ENCODE data around the gene IGFBP3.

The IGFBP3 gene

GRCh38 chr7:45938626-45939302, 17.7 kb upstream of the IGFBP3 start:
- peaks cover 29% of the 10 kb centered on the region for H3K4me1 Mint-ChIP-seq (ENCODE audit: low read depth)
- no peak overlapping the region for H3K4me3 Mint-ChIP-seq
- peaks cover 4% of the 10 kb centered on the region for H3K36me3 Mint-ChIP-seq (ENCODE audit: low read depth)
- peaks cover 17% of the 10 kb centered on the region for H3K27me3 Mint-ChIP-seq
- no peak overlapping the region for H3K27ac Mint-ChIP-seq
- peaks cover 4% of the 10 kb centered on the region for H3K9me3 Mint-ChIP-seq
- no peak for DNase-seq

DNA sequence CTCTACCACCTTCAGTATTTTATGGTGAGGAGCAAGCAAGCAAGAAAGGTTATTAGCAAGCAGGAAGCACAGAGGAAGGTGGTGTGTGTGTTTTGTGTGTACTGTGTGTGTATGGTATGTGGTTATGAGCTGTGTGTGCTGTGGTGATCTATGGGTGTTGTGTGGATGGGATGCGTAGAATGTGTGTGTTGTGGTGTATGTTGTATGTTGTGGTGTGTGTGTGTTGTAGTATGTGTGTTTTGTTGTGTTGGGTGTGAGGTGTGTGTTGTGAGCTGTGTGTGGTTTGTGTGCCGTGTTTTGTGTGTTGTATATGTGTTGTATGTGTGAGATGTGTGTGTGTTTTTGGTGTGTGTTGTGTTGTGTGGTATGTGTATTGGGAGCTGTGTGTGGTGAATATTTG, 16.8 kb upstream of the IGFBP3 start:
- Mint-ChIP-seq H3K4me3 (no peak overlapping the region), H3K27ac (no peak overlapping the region), H3K4me1 (ENCODE audit: low read depth) (peaks cover 21% of the 10 kb centered on the region), H3K36me3 (ENCODE audit: low read depth) (peaks cover 4% of the 10 kb centered on the region), H3K9me3 (peaks cover 4% of the 10 kb centered on the region), H3K27me3 (peaks cover 17% of the 10 kb centered on the region)
- DNase-seq, result no peak

DNA sequence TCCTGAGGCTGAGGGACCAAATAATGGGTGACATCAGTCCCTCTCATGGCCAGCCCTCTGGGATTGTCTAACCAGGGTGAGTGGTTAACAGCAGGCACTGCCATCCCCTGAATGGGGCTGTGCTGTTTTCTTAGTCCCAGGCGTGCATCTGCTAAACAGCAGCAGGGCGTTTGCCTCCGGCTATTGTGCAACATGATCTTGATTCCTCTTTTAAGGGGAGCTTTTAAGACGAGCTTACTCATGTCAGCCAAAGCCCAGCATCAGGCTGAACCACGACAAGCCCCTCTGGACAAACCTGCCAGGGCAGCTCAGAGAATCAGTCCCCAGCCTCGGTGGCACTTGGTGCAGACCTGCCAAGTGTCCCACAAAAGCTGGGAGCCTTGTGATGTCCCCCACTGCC, 16.2 kb upstream of the IGFBP3 start:
- Mint-ChIP-seq H3K36me3 (ENCODE audit: low read depth) (peaks cover 4% of the 10 kb centered on the region), H3K4me1 (ENCODE audit: low read depth) (peaks cover 17% of the 10 kb centered on the region), H3K4me3 (no peak overlapping the region), H3K9me3 (peaks cover 4% of the 10 kb centered on the region), H3K27ac (no peak overlapping the region), H3K27me3 (peaks cover 17% of the 10 kb centered on the region)
- no peak for DNase-seq

DNA sequence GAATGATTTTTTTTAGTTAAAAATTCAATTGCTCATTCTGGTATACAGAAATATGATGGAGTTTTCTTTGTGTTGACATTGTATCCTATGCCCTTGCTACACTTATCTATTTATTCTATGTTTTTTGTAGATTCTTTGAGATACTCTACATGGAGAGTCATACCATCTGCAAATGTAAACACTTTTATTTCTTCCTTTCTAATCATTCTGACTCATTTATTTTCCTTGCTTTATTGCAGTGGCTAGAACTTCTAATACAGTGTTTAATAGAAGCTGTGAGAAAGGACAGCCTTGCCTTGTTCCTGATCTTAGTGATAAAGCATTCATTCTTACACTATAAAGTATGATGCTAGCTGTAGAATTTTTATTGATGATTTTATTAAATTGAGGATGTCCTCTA, 9.9 kb upstream of the IGFBP3 start:
- no peaks in the 10 kb centered on the region for H3K4me1 Mint-ChIP-seq (ENCODE audit: low read depth)
- DNase-seq, result no peak
- H3K27ac Mint-ChIP-seq, result no peak overlapping the region
- no peak overlapping the region for H3K4me3 Mint-ChIP-seq
- H3K9me3 Mint-ChIP-seq, result peaks cover 5% of the 10 kb centered on the region
- peaks cover 16% of the 10 kb centered on the region for H3K27me3 Mint-ChIP-seq
- H3K36me3 Mint-ChIP-seq (ENCODE audit: low read depth), result no peaks in the 10 kb centered on the region

GRCh38 chr7:45927721-45928120, 6.6 kb upstream of the IGFBP3 start:
- Mint-ChIP-seq H3K9me3 (peaks cover 5% of the 10 kb centered on the region), H3K36me3 (ENCODE audit: low read depth) (no peaks in the 10 kb centered on the region), H3K4me1 (ENCODE audit: low read depth) (peaks cover 7% of the 10 kb centered on the region), H3K27ac (no peak overlapping the region), H3K4me3 (no peak overlapping the region), H3K27me3 (peaks cover 26% of the 10 kb centered on the region)
- DNase-seq, result no peak

DNA sequence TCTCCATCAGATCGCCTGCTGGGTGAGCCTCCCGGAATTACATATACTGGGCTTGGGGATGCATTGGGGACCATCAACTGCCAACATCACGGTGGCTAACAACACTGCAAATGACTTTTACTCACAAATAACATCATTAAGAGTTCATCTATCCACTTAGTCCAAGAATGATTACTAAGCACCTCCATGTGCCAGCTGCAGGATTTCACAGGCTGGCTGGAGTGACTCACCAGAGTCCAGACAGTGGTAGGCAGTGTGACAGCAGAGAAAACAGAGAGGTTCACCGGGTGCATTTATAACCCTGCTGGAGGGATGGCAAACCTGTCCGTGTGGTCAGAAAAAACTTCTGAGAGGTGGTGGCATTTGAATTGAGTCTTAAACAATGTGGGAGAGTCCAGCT, 3.2 kb upstream of the IGFBP3 start:
- Mint-ChIP-seq H3K27ac (no peak overlapping the region), H3K4me1 (ENCODE audit: low read depth) (peaks cover 29% of the 10 kb centered on the region), H3K9me3 (peaks cover 5% of the 10 kb centered on the region), H3K36me3 (ENCODE audit: low read depth) (no peaks in the 10 kb centered on the region), H3K27me3 (peaks cover 52% of the 10 kb centered on the region), H3K4me3 (no peak overlapping the region)
- DNase-seq, result no peak

GRCh38 chr7:45923818-45924217, 2.7 kb upstream of the IGFBP3 start:
- peaks cover 56% of the 10 kb centered on the region for H3K27me3 Mint-ChIP-seq
- peaks cover 5% of the 10 kb centered on the region for H3K9me3 Mint-ChIP-seq
- no peak overlapping the region for H3K27ac Mint-ChIP-seq
- DNase-seq, result no peak
- H3K4me1 Mint-ChIP-seq (ENCODE audit: low read depth), result peaks cover 31% of the 10 kb centered on the region
- no peaks in the 10 kb centered on the region for H3K36me3 Mint-ChIP-seq (ENCODE audit: low read depth)
- H3K4me3 Mint-ChIP-seq, result no peak overlapping the region

- H3K27me3 Mint-ChIP-seq, result peaks cover 57% of the 10 kb centered on the region
- peak overlapping the region; percentile 32 for H3K4me3 Mint-ChIP-seq
- H3K4me1 Mint-ChIP-seq (ENCODE audit: low read depth), result peaks cover 31% of the 10 kb centered on the region
- no peaks in the 10 kb centered on the region for H3K9me3 Mint-ChIP-seq
- peak; percentile 71 for DNase-seq
- no peaks in the 10 kb centered on the region for H3K36me3 Mint-ChIP-seq (ENCODE audit: low read depth)
- no peak overlapping the region for H3K27ac Mint-ChIP-seq
Measured at GRCh38 chr7:45923290-45923689, 2.2 kb upstream of the IGFBP3 start.

- DNase-seq, result no peak
- Mint-ChIP-seq H3K27ac (no peak overlapping the region), H3K4me1 (ENCODE audit: low read depth) (peaks cover 31% of the 10 kb centered on the region), H3K27me3 (peaks cover 62% of the 10 kb centered on the region), H3K4me3 (peak overlapping the region; percentile 32), H3K9me3 (no peaks in the 10 kb centered on the region), H3K36me3 (ENCODE audit: low read depth) (no peaks in the 10 kb centered on the region)
Measured at GRCh38 chr7:45922810-45923209, 1.7 kb upstream of the IGFBP3 start.

DNA sequence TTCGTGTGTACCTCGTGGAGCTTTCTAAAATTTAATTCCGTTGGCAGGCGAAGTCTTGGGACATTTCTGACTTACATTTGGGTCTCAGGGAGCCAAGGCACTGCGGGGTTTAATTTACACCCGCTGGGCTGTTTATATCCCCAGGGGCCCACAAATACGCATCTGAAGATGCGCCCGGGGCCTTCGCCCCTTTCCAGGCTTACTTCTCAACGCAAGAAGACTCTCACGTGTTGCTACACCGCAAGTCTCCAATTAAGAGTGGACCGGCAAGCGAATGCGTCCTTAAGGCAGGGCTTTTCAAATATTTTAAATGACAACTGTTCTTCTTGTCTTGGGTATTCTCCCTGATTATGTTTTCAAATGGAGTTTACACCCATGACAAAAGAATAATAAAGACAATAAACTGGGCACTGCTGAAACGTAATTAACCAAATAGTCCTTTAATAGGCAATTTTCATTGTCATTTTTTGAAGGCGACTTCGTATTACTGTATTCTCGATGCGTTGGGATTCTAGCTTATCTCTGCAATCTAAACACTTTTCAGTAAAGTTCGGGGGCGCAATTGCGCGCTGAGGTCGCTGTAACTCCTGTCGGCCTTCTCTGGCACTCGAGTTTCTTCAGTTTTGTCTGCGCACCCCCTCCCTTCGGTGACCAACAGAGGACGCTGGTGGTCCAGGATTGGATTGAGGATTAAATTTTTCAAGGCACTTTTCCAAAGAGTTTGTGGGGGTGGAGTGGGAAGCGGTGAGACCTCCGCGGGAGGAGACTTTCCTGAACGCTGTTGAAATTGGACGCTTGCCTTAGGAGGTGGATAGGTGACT, 837 bp upstream of the IGFBP3 start:
- peak; percentile 41 for DNase-seq
- H3K27me3 Mint-ChIP-seq, result peaks cover 71% of the 10 kb centered on the region
- no peaks in the 10 kb centered on the region for H3K36me3 Mint-ChIP-seq (ENCODE audit: low read depth)
- no peak overlapping the region for H3K27ac Mint-ChIP-seq
- H3K9me3 Mint-ChIP-seq, result no peaks in the 10 kb centered on the region
- peaks cover 36% of the 10 kb centered on the region for H3K4me1 Mint-ChIP-seq (ENCODE audit: low read depth)
- H3K4me3 Mint-ChIP-seq, result peak overlapping the region; percentile 44

GRCh38 chr7:45921381-45921698, 268 bp upstream of the IGFBP3 start:
- no peaks in the 10 kb centered on the region for H3K36me3 Mint-ChIP-seq (ENCODE audit: low read depth)
- peaks cover 36% of the 10 kb centered on the region for H3K4me1 Mint-ChIP-seq (ENCODE audit: low read depth)
- no peak overlapping the region for H3K27ac Mint-ChIP-seq
- H3K9me3 Mint-ChIP-seq, result no peaks in the 10 kb centered on the region
- peaks cover 74% of the 10 kb centered on the region for H3K27me3 Mint-ChIP-seq
- DNase-seq, result peak; percentile 39
- H3K4me3 Mint-ChIP-seq, result peak overlapping the region; percentile 29

DNA sequence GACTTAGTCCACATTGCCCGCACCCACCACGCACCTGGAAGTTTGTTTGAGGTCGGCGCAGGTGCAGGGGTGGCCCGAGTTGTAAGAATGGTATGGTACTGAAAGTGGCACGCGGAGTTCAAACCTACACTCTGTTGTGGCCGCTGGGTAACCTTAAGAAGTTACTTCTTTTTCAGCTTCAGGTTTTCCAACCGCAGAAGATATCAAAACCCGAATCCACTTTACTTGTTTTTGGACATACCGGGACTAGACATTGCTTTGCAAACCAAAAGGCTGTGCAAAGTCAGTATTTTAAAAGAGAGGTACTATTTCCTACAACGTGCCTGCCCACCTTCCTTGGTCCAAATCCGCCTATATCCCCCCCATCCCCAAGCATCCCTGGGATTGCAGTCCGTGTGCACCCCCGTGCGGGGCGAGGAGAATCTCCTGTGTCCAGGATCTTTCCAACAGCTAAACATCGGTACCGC, 1.0 kb downstream of the IGFBP3 start:
- Mint-ChIP-seq H3K4me3 (peak overlapping the region; percentile 60), H3K9me3 (no peaks in the 10 kb centered on the region), H3K27me3 (peaks cover 82% of the 10 kb centered on the region), H3K4me1 (ENCODE audit: low read depth) (peaks cover 36% of the 10 kb centered on the region), H3K27ac (no peak overlapping the region), H3K36me3 (ENCODE audit: low read depth) (no peaks in the 10 kb centered on the region)
- DNase-seq, result no peak

DNA sequence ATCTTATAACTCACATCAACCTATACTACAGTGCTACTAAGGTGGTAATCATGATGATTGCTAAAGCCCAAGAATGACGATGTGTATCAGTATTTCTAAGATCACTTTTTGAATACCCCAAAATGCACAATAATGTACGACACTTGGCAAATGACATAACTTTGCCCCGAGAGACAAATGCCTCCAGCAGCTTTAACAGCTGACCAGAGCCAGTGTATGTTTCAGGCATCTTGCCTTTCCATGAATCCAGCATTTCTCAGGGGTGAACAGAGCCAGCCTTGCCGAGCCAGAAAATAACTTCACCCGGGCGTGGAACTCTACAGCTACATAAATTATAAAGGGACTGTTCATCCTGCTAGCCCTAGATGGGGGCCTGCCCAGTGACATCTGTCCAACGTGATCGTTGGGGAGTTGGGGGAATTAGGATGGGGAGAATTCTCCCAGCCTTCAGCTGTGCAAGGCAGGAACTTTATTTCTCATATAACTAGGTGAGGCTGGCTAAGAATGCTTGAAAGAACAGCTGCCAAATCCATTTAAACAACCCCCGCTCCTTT, 1.8 kb downstream of the IGFBP3 start:
- Mint-ChIP-seq H3K9me3 (no peaks in the 10 kb centered on the region), H3K36me3 (ENCODE audit: low read depth) (no peaks in the 10 kb centered on the region), H3K4me3 (peak overlapping the region; percentile 60), H3K27ac (no peak overlapping the region), H3K4me1 (ENCODE audit: low read depth) (peaks cover 36% of the 10 kb centered on the region), H3K27me3 (peaks cover 78% of the 10 kb centered on the region)
- DNase-seq, result no peak

GRCh38 chr7:45918556-45918955, 2.5 kb downstream of the IGFBP3 start:
- Mint-ChIP-seq H3K27me3 (peaks cover 70% of the 10 kb centered on the region), H3K27ac (no peak overlapping the region), H3K4me1 (ENCODE audit: low read depth) (peaks cover 36% of the 10 kb centered on the region), H3K9me3 (no peaks in the 10 kb centered on the region), H3K36me3 (ENCODE audit: low read depth) (no peaks in the 10 kb centered on the region), H3K4me3 (no peak overlapping the region)
- DNase-seq, result no peak

DNA sequence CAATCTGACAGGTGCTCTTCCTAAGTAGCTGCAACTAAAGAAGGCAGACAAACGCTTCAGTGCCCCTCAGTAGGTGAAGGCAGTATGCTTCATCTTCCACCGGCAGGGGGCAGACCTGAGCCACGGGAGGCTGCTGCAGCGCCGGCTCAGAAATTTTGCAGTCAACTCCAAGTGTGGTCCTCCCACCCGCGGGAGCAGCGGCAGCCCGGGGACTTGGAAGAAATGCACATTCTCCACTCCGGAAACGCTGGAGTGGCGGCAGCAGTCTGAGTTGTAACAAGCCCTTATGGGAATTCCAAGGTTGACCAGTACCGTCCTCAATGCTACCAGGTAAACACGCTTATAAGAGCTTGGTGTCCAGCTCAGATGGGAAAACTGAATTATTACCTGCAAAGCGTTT, 3.4 kb downstream of the IGFBP3 start:
- peak; percentile 85 for DNase-seq
- no peaks in the 10 kb centered on the region for H3K9me3 Mint-ChIP-seq
- peaks cover 29% of the 10 kb centered on the region for H3K4me1 Mint-ChIP-seq (ENCODE audit: low read depth)
- H3K27me3 Mint-ChIP-seq, result peaks cover 65% of the 10 kb centered on the region
- H3K27ac Mint-ChIP-seq, result no peak overlapping the region
- H3K36me3 Mint-ChIP-seq (ENCODE audit: low read depth), result no peaks in the 10 kb centered on the region
- H3K4me3 Mint-ChIP-seq, result no peak overlapping the region

Measured in activated T-cell treated with anti-CD3 and anti-CD28 coated beads, Interleukin-2, amount 50 U/mL, for 24 hours (primary cell).